Neutrophil (primary cell): ENCODE measurements around the gene ARPC3.

Source experiments
- H3K27ac ChIP-seq: fragments of 200-600 bp; sonication (generic); 2 replicates; pipeline ENCODE4 v1.5.1; 2016; ENCODE audit warnings: mild to moderate bottlenecking, moderate library complexity
- H3K27me3 ChIP-seq: fragments of 200-600 bp; sonication (generic); 2 replicates; pipeline ENCODE4 v1.6.0; 2016; ENCODE audit warnings: mild to moderate bottlenecking
- H3K36me3 ChIP-seq: fragments of 200-600 bp; sonication (generic); 2 replicates; pipeline ENCODE4 v1.5.1; 2017
- H3K4me1 ChIP-seq, 2 experiments: fragments of 200-600 bp in 1 of 2; sonication (generic) in 1 of 2; 1 replicate in 1 of 2; 2 replicates in 1 of 2; pipeline versions ENCODE4 v1.5.1 to v1.6.1; 2013 to 2016; ENCODE audit warnings: low read depth in 1 of 2, low read length in 1 of 2, mild to moderate bottlenecking in 1 of 2, moderate library complexity in 1 of 2; ENCODE audit not compliant: control insufficient read depth in 1 of 2, insufficient read depth in 1 of 2
- H3K4me3 ChIP-seq, 2 experiments: fragments of 200-600 bp in 1 of 2; sonication (generic) in 1 of 2; 1 replicate in 1 of 2; 2 replicates in 1 of 2; pipeline ENCODE4 v1.5.1; 2013 to 2016; ENCODE audit warnings: low read depth in 1 of 2, low read length in 1 of 2, mild to moderate bottlenecking in 1 of 2, moderate library complexity in 1 of 2
- H3K9me3 ChIP-seq: fragments of 200-600 bp; sonication (generic); 2 replicates; pipeline ENCODE4 v1.5.1; 2016
- CTCF ChIP-seq: fragments of 200-600 bp; sonication (generic); IDR thresholded peaks from 2 replicates; pipeline ENCODE4 v1.5.1; 2016; ENCODE audit warnings: antibody characterized with exemption

The ARPC3 gene

GRCh38 chr12:110403976-110404682, 46.0 kb downstream of the ARPC3 start:
- TF ChIP-seq CTCF, result no peak
- H3K36me3 ChIP-seq, result peaks cover 16% of the 10 kb centered on the region
- H3K4me1 ChIP-seq, result peaks cover 17 to 21% of the 10 kb centered on the region in 2 experiments
- peak overlapping the region; percentile 96 for H3K27ac ChIP-seq
- H3K4me3 ChIP-seq, result peak overlapping the region; percentile 98
- no peaks in the 10 kb centered on the region for H3K9me3 ChIP-seq
- H3K27me3 ChIP-seq, result no peaks in the 10 kb centered on the region

- H3K4me3 ChIP-seq, result peak within 1 kb of the TSS; percentile 98
Measured at GRCh38 chr12:110403146-110403975, 46.8 kb downstream of the ARPC3 start, which contains the start of gene ANAPC7. ANAPC7 (minus strand) TSS chr12:110403708; CDS start chr12:110403627, 81 bp downstream.

More at GRCh38 chr12:110403146-110403975, 46.8 kb downstream of the ARPC3 start, which contains the start of gene ANAPC7:
- Histone ChIP-seq H3K27ac (peak within 1 kb of the TSS; percentile 96), H3K9me3 (no peaks in the 10 kb centered on the region), H3K4me1 (peaks cover 17 to 21% of the 10 kb centered on the region in 2 experiments), H3K36me3 (peaks cover 16% of the 10 kb centered on the region), H3K27me3 (no peaks in the 10 kb centered on the region)
- TF ChIP-seq CTCF, result peak; percentile 30
